HG03045 (cell line): ENCODE measurements around the gene USP48.
"Not testable (repeated sequence)": the region's sequence is repeated elsewhere in the genome, so short reads cannot be mapped to it uniquely, and the experiment has no call there.

ENCODE experiments used
- ATAC-seq: cut with Tn5 transposase; IDR thresholded peaks from one replicate; pipeline ENCODE4 v1.9.1; 2021; ENCODE audit warnings: mild to moderate bottlenecking, moderate library complexity; ENCODE audit not compliant: unreplicated experiment

The USP48 gene

GRCh38 chr1:21776925-21777324 is 6.0 kb downstream of the USP48 start:
- ATAC-seq = not testable (repeated sequence)

DNA sequence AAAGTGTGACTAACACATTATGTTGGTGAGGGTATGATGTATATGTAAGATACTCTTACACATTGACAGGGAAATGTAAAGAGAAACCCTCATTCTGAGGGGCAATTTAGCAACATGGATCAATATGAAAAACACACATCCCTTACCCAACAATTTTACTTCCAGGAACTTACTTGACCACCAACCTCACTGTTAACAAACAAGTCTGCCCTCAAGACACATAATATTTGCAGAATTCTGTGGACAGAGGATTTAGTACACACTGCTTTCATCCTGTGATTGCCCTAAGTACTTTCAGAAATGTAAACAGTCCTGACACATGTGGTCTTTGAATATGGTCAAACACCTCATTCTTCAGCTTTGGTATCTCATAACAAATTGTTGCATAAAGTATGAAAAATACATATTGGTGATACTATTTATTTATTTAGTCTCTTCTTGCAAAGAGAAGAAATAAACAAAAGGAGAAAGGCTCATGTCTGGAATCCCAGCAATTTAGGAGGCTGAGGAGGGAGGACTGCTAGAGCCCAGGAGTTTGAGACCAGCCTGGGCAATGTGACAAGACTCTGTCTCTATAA is 6.9 kb downstream of the USP48 start:
- no peak for ATAC-seq

DNA sequence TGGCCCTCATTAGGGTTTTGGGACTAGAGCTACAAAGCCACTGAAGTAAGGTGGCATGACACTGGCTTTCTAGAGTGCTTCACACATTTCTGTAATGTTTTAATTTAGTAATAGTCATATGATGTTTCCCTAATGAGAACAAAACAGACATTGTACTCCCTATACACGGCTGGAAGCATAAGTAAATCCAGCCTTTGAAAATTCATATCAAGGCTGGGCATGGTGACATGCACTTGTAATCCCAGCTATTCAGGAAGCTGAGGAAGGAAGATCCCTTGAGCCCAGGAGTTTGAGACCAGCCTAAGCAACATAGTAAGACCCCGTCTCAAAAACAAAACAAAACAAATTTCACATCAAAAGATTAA is 7.4 kb downstream of the USP48 start:
- ATAC-seq = no peak

DNA sequence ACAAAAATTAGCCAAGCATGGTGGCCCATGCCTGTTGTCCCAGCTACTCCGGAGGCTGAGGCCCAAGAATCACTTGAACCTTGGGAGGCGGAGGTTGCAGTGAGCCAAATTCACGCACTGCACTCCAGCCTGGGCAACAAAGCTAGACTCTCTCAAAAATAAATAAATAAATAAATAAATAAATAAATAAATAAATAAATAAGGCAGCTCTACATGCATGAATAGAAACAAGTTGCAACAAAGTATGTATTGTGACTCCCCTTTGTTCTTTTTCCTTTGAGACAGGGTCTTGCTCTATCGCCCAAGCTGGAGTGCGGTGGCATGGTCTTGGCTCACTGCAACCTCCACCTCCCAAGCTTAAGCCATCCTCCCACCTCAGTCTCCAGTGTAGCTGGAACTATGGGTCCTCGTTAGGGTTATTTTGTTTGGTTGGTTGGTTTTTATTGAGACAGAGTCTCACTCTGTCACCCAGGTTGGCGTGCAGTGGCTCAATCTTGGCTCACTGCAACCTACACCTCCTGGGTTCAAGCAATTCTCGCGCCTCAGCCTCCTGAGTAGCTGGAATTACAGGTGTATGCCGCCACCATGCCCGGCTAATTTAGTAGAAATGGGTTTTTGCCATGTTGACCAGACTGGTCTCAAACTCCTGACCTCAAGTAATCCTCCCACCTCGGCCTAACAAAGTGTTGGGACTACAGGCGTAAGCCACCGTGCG is 8.0 kb downstream of the USP48 start:
- ATAC-seq = no peak

- no peak for ATAC-seq
Observed at GRCh38 chr1:21773585-21773984, 9.4 kb downstream of the USP48 start.

DNA sequence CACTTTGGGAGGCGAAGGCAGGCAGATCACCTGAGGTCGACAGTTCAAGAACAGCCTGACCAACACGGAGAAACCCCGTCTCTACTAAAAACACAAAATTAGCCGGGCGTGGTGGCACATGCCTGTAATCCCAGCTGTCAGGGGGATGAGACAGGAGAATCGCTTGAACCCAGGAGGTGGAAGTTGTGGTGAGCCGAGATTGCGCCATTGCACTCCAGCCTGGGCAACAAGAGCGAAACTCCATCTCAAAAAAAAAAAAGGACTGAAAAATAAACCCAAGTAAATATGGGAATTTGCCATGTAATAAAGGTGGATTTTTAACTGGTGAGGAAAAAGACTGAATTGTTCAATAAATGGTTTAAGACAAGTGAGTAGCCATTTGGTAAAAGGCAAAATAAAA is 11.3 kb downstream of the USP48 start:
- ATAC-seq = not testable (repeated sequence)

DNA sequence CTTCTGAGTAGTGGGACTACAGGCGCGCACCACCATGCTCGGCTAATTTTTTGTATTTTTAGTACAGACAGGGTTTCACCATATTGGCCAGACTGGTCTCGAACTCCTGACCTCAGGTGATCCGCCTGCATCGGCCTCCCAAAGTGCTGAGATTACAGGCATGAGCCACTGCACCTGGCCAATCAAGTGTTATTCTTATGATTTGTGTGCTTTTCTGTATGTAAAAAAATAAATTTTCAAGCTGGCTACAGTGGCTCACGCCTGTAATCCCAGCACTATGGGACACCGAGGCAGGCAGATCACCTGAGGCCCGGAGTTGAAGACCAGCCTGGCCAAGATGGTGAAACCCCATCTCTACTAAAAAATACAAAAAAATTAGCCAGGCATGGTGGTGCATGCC is 12.3 kb downstream of the USP48 start:
- not testable (repeated sequence) for ATAC-seq

DNA sequence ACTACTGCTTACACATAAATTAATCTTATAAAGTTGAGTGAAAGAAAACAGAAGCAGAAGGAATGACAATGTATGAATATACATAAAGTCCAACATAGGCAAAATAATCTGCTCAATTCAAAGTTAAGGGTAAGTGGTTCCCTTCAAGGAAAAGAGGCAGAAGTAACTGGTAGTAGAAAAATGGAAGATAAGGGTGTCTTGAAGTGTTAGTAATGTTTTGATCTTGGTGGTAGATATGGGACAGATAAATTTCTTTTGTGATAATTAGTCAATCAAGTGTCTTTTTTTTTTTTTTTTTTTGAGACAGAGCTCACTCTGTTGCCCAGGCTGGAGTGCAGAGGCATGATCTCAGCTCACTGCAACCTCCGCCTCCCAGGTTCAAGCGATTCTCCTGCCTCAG is 12.7 kb downstream of the USP48 start:
- ATAC-seq = no peak

DNA sequence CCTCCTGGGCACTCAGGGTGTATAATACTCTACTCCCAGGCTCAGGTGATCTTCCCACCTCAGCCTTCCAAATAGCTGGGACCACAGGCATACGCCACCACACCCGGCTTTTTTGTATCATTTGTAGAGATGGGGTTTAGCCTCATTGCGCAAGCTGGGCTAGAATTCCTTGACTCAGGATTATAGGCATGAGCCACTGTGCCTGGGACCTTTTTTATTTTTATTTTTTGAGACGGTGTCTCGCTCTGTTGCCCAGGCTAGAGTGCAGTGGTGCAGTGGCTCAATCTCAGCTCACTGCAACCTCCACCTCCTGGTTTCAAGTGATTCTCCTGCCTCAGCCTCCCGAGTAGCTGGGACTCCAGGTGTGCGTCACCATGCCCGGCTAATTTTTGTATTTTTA is 15.8 kb downstream of the USP48 start:
- not testable (repeated sequence) for ATAC-seq

DNA sequence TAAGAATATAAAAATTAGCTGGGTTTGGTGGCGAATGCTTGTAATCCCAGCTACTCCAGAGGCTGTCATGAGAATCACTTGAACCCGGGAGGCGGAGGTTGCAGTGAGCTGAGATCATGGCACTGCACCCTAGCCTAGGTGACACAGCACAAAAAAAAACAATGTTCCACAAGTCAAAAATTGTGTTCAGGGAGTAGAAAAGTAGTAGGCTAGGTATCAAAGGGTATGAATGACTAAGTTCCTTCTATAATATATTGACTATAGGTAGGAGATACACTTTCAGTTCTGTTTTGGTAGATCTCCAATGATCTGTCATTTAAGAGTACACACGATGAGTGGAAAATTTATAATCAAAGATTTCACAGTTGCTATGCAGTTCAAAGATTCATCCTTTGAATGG is 16.7 kb downstream of the USP48 start:
- ATAC-seq = no peak

DNA sequence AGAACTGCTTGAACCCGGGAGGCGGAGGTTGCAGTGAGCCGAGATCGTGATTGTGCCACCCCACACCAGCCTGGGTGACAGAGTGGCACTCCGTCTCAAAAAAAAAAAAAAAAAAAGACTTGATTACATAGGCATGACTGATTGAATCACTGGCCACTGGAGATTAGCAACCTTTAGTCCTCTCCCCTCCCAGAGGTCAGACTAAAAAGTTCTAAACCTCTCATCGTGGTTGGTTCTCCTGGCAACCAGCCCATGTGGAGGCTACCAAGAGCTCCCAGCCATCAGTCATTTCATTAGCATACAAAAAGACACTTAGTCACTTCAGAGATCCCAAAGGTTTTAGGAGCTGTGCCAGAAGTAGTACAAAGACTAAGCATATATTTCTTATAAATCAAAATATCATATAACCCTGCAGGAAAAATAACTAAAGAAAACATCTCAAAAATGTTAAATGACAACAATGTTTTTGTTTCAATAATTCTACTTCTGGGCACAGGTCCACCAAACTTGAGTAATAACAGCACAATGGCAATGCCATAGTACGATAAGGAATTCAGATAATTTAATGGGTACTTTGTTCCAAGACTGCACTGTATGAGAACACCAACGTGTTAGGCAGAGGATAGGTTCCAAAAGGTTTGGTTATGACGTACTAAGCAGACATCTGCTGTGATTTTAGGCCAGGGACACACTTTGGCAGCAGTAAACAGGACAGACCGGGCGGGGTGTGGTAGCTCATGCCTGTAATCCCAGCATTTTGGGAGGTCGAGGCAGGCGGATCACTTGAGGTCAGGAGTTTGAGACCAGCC is 18.1 kb downstream of the USP48 start:
- ATAC-seq = no peak

GRCh38 chr1:21763694-21764419 is 19.1 kb downstream of the USP48 start:
- no peak for ATAC-seq

- ATAC-seq = no peak
Observed at GRCh38 chr1:21763236-21763635, 19.7 kb downstream of the USP48 start.

DNA sequence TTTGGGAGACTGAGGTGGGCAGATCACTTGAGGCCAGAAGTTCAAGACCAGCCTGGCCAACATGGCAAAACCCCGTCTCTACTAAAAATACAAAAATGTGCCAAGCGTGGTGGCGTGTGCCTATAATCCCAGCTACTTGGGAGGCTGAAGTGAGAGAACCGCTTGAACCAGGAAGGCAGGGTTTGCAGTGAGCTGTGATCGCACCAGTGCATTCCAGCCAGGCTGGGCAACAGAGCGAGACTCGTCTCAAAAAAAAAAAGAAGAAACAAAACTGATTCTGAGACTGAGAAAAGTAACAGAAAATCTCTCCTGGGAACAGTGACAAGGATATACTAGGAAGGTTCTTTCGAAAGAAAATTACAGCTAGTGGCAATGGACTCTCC is 20.9 kb downstream of the USP48 start:
- ATAC-seq = no peak

DNA sequence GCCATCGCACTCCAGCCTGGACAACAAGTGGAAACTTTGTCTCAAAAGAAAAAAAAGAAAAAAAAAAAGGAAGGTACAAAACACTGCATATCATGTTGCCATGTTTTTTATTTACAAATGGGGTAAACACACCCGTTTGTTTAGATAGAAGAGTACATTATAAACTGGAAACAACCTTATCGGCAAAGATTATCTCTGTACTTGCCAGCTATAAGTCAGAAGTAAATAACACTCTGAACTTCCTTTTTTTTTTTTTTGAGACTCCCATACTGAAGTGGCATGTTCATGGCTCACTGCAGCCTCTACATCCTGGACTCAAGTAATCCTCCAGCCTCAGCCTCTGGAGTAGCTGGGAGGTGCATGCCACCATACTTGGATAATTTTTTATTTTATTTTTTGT is 21.9 kb downstream of the USP48 start:
- ATAC-seq = no peak

GRCh38 chr1:21759818-21760217 is 23.1 kb downstream of the USP48 start:
- ATAC-seq = no peak

DNA sequence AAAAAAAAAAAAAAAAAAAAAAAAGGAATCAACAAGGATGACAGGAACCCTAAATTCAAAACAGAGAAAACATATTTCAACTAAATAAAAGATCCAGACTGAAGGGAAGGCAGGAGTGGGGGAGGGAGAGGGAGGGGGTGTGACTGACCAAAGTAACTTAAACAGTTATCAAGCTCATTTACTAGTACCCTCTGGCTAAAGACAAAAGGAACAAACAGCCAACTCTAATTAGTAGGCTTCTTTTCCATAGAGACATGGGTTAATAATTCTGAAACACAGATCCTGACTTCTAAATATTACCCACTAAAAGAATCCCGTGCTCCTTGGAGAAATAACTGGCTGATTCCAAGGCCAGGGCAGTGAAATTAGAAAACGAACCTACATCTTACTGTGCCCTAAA is 23.8 kb downstream of the USP48 start:
- ATAC-seq = no peak

GRCh38 chr1:21758614-21759013 is 24.3 kb downstream of the USP48 start:
- ATAC-seq = no peak

DNA sequence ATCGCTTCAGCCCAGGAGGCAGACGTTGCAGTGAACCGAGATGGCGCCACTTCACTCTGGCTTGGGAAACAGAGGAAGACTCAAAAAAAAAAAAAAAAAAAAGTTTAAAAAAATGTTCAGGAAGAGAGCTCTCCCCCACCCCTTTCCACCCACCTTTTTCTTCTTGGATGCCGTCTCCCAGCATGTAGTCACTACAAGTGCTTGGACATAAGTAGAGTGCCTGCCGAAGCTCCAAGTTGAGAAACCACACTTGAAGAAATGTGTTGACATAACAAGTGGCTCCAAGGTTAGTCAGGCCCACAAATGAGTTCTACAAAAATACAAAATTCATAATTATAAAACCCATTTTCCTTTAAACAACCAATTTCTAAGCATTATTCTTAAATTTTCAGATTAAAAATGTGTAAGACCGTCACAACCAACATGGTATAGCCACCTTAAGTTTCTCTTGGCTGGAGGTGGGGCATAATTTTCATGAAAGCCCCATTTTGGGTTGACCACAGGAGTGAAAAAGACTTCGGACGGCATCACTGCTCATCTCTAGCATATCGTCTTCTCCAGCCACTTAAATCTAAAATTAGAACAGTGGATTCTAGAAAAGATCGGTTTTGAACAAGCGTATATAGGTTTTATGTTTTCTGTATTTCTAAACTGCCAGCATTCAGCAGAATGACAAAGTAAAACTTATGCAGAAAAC is 26.4 kb downstream of the USP48 start:
- no peak for ATAC-seq

DNA sequence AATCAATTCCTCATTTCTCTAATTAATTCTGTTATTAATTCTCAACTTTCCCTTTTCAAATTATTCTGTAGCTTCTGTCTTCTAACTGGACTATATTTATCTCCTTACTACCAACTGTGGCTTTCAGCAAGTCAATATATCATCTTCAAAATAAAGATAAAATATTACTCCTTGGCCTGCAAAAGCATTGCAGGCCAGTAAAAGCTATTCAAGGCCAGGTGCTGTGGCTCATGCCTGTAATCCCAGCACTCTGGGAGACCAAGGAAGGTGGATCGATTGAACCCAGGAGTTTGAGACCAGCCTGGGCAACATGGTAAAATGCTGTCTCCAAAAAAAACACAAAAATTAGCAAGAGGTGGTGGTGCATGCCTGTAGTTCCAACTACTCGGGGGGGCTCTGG is 27.9 kb downstream of the USP48 start:
- ATAC-seq = no peak

GRCh38 chr1:21754583-21754982 is 28.4 kb downstream of the USP48 start:
- ATAC-seq = no peak
